ENCODE results near the gene CEP97. TPM values are rescaled to one million over a fixed set of nuclear protein-coding genes. Genes with fewer than 3 reads are reported as not detected.
"Not testable (repeated sequence)": the region's sequence is repeated elsewhere in the genome, so short reads cannot be mapped to it uniquely, and the experiment has no call there.

Gene CEP97
- total RNA-seq, 1 donor from 2014 or later: 7.3 TPM

- intact Hi-C loops (cut with DNase I): no loop called here
- no peak for ATAC-seq
- no peak for DNase-seq (ENCODE audit: missing footprints)
Measured at GRCh38 chr3:101695779-101696372, 28.5 kb upstream of the CEP97 start.

GRCh38 chr3:101701696-101702634 is 22.4 kb upstream of the CEP97 start:
- ATAC-seq (no peak), DNase-seq (ENCODE audit: missing footprints) (no peak)
- intact Hi-C loops (cut with DNase I): no loop called here

GRCh38 chr3:101702726-101703125 is 21.7 kb upstream of the CEP97 start:
- DNase-seq (ENCODE audit: missing footprints): no peak
- no peak for ATAC-seq
- intact Hi-C loops (cut with DNase I): no loop called here

- DNase-seq (ENCODE audit: missing footprints): no peak
- intact Hi-C loops (cut with DNase I): no loop called here
- no peak for ATAC-seq
Measured at GRCh38 chr3:101703169-101703568, 21.2 kb upstream of the CEP97 start.

GRCh38 chr3:101704639-101705038 is 19.8 kb upstream of the CEP97 start:
- intact Hi-C loops (cut with DNase I); ATAC-seq; DNase-seq (ENCODE audit: missing footprints): not testable (repeated sequence)

- DNase-seq (ENCODE audit: missing footprints): no peak
Measured at GRCh38 chr3:101709126-101709525, 15.3 kb upstream of the CEP97 start.

GRCh38 chr3:101718455-101718854 is 6.0 kb upstream of the CEP97 start:
- intact Hi-C loops (cut with DNase I): no loop called here
- no peak for ATAC-seq
- DNase-seq (ENCODE audit: missing footprints): no peak

More at GRCh38 chr3:101709126-101709525, 15.3 kb upstream of the CEP97 start:
- no peak for ATAC-seq
- intact Hi-C loops (cut with DNase I): no loop called here

- ATAC-seq (no peak), DNase-seq (ENCODE audit: missing footprints) (no peak)
- intact Hi-C loops (cut with DNase I): no loop called here
Measured at GRCh38 chr3:101719604-101720185, 4.7 kb upstream of the CEP97 start.

- ATAC-seq (no peak), DNase-seq (ENCODE audit: missing footprints) (no peak)
- intact Hi-C loops (cut with DNase I): no loop called here
Measured at GRCh38 chr3:101720851-101721840, 3.3 kb upstream of the CEP97 start.

- intact Hi-C loops (cut with DNase I): no loop called here
- ATAC-seq (no peak), DNase-seq (ENCODE audit: missing footprints) (no peak)
Measured at GRCh38 chr3:101722394-101723173, 1.8 kb upstream of the CEP97 start.

- ATAC-seq (peak; percentile 23), DNase-seq (ENCODE audit: missing footprints) (no peak)
- intact Hi-C loops (cut with DNase I): no loop called here
Measured at GRCh38 chr3:101725194-101725889, 928 bp downstream of the CEP97 start.

GRCh38 chr3:101725890-101726275 is 1.5 kb downstream of the CEP97 start:
- intact Hi-C loops (cut with DNase I): no loop called here
- ATAC-seq: no peak
- no peak for DNase-seq (ENCODE audit: missing footprints)

GRCh38 chr3:101729586-101729985 is 5.2 kb downstream of the CEP97 start:
- DNase-seq (ENCODE audit: missing footprints): no peak
- no peak for ATAC-seq
- intact Hi-C loops (cut with DNase I): no loop called here

- intact Hi-C loops (cut with DNase I): no loop called here
- no peak for DNase-seq (ENCODE audit: missing footprints)
- no peak for ATAC-seq
Measured at GRCh38 chr3:101730839-101731238, 6.4 kb downstream of the CEP97 start.

GRCh38 chr3:101732240-101732641 is 7.8 kb downstream of the CEP97 start:
- no peak for DNase-seq (ENCODE audit: missing footprints)
- no peak for ATAC-seq
- intact Hi-C loops (cut with DNase I): no loop called here

- intact Hi-C loops (cut with DNase I): no loop called here
- no peak for ATAC-seq
- no peak for DNase-seq (ENCODE audit: missing footprints)
Measured at GRCh38 chr3:101735833-101736232, 11.4 kb downstream of the CEP97 start.

- ATAC-seq; DNase-seq (ENCODE audit: missing footprints); intact Hi-C loops (cut with DNase I): not testable (repeated sequence)
Measured at GRCh38 chr3:101741914-101742313, 17.5 kb downstream of the CEP97 start.
